Brain pericyte (primary cell): ENCODE results near the gene SLC9A3.

Experiments used
- DNase-seq: peaks from one replicate; pipeline ENCODE4 v3.0.0-alpha.2; 2012; ENCODE audit warnings: low read depth, low spot score

SLC9A3 gene

DNA sequence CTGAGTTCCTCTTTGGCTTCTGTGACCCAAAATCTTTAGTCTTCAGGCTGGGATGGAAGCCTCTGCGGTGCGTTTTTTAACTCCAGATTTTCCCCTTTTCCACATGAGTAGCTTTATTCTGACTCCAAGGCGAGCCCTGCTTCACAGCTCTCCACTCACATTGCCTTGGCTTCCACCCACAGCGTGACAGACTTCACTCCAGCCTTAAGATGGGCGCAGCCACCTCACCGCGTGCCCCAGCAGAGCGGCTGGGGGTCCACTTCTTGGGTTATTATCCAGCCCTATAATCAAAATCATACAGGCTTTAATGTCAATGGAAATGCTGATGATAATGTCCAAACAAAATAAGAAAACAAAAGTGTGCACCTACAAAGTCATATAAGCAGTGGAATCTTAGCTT is 80.0 kb downstream of the SLC9A3 start:
- no peak for DNase-seq

DNA sequence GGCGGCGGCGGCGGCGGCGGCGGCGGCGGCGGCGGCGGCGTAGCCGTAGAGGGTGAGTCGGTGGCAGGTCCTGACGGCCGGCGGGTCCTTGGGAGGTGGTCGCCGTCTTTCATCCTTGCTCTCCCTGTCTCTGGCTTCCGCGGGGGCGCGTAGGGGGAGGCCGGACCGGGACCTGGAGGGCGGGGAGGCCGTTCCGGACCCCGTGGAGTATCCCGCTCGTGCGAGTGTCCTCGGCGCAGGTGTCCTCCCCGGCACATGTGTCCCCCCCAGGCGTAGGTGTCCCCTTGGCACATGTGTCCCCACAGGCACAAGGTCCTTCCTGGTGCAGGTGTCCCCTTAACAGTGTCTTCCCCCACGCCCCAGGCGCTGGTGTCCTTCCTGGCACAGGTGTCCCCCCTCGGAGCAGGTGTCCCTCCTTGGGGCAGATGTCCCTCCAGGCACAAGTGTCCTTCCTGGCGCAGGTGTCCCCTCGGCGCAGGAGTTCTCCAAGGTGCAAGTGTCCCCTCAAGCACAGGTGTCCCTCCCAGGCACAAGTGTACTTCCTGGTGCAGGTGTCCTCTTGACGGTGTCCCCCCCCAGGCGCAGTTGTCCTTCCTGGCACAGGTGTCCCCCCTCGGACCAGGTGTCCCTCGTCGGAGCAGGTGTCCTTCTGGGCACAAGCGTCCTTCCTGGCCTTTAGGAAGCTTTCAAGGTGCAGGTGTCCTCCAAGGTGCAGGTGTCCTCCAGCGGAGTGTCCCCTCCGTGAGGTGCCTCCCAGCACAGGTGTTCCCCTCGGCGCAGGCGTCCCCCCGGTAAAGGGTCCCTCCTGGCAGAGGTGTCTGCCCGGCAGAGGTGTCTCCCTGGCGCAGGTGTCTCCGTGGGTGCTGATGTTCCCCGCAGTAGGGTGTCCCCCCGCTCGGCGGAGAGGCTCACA is 80.8 kb downstream of the SLC9A3 start:
- no peak for DNase-seq

DNA sequence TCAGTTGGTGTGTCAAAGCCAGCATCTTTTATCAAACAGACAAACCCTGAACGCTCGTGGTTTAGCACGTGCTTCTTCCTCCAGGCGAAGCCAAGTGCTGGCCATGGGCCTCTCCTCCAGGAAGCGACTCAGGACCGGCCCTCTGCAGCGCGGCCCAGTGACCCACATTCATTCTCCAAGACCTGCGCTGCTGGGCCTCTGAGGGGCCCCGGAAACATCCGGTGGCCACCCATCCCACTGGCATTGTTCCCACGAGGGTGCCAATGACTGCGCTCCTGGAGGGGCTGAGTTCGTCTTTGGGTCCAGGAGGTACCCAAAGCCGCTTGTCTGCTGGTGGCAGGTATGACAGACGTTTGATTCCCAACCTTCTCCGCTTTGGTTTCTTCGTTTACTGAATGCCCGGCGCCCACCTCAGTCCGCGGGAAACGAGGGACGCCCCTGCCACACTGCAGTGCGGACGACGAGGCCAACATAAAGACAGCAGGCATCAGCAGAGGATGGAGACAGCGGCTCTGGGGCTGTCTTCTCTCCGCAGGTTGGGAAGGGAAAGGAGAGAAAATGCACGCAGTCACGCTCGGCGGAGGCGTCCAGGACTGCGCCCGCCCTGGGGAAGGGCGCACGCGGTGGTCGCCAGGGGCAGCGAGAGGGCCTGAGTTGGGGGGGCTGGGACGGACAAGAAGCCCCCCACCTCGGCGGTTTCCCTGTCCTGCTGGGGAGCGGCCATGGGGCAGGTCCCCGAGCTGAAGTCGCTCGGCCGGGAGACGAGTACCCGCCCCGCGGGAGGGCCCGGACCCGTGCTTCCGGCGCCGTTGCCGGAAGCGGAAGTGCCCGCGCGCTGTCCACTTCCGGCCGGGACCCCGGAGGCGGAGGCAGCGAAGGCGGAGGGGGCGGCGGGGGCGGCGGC is 81.7 kb downstream of the SLC9A3 start, which contains the start of gene EXOC3:
Gene EXOC3, plus strand, starts transcription at position 842 of the 904 bp plus-strand sequence. CDS start 3,030 bp downstream, outside the sequence.
- DNase-seq: no peak

DNA sequence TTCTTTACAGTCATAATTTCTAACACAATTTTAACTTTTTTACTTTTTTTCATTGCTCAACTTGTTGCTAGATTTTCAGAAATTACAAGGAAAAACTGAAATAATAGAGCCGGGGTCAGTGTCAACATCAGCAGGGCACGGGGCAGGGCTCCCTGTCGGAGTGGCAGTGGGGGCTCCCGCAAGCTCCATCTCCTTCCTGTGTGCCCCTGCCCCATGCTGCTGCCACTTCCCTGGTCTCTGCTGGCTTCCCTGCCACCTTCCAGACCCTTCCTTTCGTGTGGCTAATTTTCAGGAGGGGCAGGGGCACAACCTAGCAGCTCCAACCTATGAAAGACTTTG is 82.3 kb downstream of the SLC9A3 start:
- DNase-seq: no peak

DNA sequence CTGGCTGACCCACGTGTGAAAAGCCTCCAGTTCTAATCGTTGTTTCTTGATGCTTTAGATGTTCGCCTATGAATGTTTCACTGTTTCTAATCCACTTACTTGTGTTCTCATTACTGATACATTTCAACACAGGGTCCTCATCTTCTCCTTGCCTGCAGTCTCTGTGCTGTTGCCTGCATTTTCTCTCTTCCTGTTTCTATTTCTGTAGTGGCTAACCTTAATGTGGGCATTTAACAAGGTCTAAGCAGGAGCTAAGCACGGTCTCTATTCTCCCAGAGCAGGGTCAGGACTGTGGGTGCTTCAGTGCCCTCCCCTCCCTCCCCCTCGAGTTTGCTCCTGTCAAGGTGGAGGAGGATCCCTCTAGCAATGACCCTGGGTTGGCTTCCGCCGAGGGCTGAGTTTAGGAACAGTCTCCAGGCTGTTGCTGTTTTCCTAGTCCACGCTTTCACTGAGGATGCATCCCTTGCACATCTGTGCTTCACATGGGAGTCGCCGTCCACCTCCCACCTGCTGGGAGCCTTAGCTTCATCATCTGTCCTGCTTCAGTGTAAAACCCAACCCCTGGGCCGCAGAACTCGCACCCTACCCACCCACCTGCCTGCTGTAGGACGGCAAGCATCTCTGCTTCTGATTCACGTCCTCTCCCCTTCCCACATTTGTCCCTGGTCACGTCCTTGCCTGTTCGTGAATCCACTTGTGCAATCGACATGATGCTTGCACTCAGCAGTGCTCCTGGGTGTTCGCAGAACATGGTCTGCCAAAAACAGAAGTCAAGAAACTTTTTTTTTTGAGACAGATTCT is 83.6 kb downstream of the SLC9A3 start:
- DNase-seq: no peak

DNA sequence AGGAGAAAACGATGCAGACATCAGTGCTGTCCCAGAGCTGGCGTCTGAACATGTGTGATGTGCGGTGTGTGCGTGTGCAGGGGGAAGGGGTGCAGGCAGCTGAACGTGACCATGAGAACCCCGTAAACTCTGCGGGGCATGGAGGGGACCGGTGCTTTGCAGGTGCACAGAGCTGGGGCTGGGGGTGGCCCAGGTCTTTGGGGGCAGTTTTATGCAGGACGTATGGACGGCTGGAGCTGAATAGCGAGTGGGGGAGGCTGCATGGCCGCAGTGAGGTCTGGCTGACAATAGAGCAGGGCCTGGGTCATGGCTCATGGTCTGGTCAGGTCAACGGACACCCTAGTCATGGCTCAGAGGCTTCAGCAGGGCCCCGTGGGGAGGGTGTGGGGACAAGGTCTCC is 84.6 kb downstream of the SLC9A3 start:
- no peak for DNase-seq

DNA sequence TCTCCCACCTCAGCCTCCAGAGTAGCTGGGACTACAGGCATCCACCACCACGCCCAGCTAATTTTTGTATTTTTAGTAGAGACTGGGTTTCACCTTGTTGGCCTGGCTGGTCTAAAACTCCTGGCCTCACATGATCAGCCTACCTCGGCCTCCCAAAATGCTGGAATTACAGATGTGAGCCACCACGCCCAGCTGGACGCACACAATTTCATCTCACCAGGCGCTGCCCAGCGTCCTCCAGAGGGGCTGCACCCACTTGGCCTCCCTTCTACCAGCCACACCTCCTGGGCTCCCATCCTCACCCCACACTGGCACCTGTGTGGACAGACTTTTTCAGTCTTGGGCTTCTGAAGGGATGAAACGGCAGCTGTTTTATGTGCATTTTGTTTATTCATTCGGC is 85.1 kb downstream of the SLC9A3 start:
- no peak for DNase-seq

DNA sequence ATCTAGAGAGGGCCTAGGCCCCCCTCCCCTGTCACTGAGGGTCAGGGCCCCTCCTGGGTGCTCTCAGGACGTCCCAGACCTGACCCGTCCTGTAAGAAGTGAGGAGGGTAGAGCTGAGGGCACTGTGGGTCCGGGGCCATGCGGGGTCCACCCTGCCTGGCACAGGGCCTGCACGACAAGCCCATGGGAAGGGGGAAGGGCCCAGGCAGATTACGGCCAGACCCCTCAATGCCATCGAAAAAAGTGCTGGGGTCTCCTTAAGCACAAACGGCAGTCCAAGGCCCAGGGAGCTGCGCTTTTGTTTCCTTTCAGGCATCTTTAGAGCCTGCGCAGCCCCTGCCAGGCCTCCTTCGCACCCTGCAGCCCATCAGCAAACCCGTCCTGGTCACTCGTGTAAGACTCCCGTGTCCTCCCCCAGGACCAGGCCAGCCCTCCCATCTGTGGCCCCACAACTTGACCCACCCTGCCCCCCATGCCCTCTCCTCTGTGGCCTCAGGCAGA is 85.7 kb downstream of the SLC9A3 start:
- no peak for DNase-seq

DNA sequence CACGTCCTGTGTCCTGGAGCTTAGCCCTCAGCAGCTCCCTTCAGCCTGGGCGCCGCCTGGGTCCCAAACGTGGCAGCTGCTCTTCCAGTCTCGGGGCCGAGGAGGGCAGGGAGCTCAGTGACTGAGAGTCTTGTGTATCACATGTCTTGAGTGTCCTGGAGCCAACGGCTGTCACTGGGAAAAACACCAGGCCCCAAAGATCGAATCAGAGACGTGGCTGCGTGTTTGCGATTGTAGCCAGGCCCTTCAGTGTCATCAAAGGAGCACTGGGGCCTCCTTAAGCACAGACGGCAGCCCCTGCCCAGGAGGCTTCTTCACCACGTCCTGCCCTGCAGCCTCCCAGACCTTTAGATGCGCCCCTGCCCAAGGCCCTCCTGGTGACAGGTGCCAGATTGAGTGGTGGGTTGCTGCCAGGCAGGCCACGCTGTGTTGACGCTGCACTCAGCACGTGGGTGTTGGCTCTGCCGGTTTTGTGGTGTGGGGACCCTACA is 86.9 kb downstream of the SLC9A3 start:
- DNase-seq: no peak

DNA sequence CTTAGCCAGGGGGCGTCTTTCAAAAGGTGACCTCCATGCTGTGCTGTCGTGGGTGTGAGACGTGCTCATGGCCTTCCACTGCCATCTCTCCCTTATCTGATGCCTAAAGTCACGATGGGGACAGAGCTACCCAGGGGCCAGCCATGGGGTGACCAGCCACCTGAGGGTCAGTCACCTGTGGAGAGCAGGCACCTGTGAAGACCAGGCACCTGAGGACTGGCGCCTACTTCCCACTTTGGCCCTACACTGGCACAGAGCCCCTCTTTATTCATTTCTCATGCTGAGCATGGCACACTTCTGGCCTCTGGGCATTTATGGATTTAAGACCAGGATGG is 87.6 kb downstream of the SLC9A3 start:
- no peak for DNase-seq

DNA sequence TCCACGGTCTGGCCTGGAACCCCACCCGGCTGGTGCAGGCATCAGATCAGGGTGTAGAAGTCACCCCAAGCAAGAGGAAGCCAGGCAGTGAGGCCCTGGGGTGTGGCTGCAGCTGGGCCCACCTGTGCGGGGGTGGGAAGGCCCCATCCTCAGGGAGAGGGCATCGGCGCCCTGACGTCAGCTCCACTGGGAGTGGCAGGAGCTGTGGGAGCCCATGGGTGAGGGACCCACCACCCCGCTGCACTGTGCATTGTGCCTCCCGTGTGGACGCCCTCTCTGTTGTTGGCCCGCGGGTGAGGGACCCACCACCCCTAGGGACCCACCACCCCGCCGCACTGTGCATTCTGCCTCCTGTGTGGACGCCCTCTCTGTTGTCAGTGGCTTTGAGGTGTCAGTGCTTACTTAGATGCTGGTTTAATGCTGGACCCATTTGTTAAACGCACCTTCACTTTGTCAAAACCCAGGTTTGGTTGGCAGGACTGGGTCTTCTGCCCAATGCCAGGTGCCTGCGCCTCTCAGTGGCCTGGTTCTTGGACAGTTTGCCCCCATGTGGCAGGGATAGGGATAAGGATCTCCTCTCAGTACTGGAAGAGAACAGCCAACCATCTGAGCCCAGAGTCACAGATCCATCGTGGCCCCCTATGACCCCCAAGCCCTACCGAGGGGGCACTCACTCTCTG is 88.1 kb downstream of the SLC9A3 start:
- no peak for DNase-seq

DNA sequence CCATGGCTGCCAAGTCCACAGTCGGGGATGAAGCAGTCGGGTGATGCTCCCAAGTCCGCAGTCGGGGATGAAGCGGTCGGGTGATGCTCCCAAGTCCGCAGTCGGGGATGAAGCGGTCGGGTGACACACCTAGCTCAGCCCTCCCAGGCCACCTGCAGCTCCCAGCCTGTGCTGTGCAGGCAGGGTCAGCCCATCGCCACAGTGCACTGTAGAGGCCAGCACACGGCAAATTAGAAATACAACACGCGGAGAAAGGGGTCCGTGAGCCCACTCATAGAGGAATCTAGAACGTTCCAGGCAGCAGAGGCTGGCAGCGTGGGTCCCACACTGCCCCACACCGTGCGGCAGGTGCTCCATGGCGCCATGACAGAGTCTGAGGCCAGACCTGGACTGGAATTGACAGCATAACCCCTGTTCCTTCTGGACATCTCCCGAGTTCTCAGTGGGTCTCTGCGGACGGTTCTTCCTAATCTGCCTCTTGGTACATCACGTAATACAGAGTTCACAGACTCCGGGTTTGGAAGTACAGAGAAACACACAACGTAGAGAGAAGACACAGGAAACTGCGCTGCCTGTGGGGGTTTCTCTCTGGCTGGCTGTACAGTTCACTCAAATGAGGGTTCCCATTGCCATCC is 89.0 kb downstream of the SLC9A3 start:
- DNase-seq: no peak

DNA sequence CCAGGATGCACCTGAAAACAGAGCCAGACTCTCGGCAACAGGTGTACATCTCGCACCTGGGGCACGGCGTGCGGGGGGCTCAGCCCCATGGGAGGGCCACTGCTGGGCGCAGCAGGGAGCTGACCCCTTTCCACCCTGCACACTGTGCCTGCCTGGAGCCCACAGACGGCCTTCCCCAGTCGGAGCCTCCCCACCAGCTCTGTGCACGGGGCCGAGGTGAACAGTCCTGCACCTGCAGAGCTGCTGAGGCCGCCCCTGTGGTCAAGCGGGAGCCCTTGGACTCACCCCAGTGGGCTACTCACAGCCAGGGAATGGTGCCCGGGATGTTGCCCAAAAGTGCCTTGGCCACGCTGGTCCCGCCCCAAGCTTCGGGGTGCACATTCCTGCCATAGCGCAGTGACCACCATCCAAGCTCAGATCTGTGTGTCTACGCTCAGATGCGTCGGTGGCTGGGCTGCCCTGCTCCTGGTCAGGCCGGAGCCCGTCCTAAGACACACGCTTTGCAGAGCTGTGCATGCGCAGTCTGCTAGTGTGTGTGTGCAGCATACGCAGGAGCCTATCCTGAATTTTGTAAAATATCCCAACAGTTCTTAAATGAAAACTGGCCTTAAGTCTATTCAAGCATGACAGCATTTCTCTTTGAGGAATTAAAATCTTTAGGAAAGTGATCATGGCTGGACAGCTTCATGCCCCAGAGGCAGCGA is 89.7 kb downstream of the SLC9A3 start:
- no peak for DNase-seq

DNA sequence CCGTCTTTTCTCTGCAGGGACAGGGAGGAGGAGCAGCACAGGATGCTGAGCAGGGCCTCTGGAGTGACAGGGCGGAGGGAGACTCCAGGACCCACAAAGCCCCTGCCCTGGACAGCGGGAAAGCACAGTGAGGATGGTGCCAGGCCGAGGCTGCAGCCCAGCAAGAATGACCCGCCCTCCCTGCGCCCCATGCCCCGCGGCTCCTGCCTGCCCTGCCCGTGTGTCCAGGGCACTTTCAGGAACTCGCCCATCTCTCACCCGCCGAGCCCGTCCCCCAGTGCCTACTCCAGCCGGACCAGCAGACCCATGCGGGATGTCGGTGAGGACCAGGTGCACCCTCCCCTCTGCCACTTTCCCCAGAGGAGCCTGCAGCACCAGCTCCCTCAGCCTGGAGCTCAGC is 90.4 kb downstream of the SLC9A3 start:
- DNase-seq: no peak

DNA sequence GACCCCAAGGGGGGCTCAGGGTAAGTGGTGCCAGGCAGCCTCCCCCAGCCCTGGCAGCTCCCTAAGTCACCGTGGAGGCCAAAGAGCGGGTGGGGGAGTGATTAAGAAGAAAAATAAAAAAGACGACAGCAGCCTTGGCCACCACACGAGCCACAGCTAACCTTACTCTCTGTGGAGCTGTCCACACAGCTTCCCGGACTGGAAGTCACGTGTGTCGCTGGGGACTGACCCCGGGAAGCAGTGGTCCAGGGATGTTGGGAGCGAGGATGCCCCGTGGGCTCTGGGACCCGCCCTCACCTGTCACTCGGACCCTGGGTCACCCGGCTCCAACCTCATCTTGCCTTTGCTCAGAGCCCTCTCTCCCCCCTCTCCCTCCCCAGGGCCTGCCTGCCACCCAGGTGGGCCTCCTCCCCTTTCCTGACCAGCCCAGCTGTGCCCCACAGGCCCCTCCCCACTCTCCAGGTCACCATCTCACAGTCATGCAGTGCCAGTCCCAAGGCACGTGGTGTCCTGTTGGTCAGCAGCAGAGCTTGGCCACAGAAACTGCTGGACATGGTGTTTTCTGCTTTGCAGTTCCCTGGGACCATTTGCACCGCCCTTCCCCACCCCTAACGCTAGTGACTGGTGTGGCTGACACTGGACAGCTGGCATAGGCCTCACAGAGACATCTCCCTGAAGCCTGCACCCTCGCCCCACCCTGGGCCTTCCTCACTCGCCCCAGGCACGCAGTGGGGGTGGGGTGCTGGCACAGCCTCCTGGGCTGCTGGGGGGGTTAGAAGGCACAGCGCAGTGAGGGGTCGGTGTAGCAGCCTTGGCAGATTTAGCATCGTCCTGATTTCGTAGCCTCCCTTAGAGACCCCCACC is 91.1 kb downstream of the SLC9A3 start:
- DNase-seq: no peak

DNA sequence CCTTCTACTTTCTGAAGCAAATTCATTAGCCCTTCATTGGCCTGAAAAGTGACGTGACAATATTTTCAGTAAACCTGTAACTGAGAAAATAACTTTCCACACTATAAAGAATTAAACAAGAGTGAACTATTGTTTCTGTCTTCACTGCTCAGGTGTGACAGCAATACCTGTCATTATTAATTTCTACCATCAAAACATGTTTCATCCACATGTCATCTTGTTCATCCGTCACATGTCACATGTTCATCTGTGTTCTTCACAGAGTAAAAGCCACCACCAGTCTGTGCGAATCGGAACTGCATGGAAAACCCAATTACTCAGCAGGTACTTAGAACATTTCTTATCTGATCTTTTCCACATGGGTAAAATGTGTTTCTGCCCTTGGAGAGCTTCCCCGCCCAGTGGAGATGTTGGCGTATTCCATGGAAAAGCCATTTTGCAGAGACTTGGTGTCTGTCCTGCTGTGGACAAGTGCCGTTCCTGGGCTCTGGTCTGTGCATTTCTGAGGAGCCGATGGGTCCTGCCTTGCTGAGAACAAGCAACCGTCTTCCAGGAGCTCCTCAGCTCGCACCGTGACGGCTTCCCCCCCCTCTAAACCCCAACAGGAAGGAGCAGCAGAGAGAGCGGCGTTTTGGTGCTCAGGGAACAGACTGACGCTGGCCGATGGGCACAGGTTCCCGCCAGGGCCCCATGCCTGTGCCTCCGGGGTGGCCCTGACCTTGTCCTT is 91.9 kb downstream of the SLC9A3 start:
- no peak for DNase-seq

DNA sequence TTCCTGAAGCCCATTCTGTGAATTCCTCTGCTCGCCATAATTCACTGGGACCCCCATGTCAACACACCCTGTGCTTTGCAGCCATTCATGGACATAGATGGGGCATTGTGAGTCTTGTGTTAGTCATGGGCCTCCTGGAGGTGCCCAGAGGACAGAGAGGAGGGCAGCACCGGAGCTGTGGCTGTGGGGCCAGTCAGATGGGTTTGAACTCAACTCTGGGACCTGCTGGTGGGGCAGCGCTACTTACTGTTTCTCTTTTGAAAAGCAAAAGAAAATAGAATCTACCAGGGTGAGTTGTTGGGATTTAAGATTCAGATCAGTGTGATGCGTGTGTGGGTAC is 92.6 kb downstream of the SLC9A3 start:
- no peak for DNase-seq

DNA sequence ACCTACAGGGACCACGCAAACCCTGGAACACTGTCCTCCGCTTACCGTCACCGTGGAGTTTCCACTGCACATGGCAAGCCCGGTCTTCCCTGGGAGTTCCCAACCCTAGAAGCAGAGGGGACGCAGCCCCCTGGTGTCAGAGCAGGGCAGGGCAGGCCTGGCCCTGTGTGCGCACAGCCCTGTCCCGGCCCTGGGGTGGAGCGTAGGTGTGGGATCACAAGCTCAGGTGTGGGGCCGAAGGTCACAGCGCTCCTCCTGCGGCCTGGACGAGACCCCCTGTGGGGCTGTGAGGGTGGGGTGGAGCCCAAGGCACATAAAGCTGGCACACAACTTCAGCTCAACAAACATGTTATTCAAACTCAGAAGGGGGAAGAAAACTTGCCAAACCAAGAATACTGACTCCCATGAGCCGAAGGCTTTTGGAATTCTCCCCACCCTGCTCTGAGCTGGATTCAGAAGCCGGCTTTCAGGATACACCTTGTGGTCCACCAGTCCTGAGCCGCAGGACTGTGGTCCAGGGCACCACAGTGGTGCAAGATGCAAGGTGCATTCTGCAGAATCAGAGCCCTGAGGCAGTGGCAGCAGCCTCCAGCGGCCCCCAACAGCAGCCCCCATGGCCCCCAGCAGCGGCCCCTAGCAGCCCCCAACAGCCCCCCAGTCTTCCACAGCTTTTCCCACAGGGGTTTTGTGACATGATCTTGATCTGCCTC is 93.1 kb downstream of the SLC9A3 start:
- no peak for DNase-seq
